ENCODE measurements around the gene GPRIN3.
"Not testable (repeated sequence)": the region's sequence is repeated elsewhere in the genome, so short reads cannot be mapped to it uniquely, and the experiment has no call there.

Gene GPRIN3

DNA sequence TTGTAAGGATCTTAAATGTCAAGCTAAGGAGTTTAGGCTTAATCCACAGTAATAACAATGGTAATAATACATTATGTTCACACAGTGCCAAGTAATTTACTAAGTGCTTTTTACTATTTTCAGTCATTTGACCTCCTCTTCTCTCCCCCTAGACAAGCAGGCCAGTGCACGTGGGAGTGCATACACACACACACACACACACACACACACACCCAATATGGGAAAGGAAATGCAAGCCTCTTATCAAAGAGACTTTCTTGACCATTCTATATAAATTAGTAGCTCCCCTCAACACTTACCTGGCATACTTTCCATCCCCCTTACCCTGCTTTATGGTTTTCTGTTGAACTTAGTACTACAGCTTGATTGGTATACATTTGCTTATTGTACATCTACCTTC, 3.8 kb upstream of the GPRIN3 start:
- DNase-seq (ENCODE audit: low spot score) = no peak

DNA sequence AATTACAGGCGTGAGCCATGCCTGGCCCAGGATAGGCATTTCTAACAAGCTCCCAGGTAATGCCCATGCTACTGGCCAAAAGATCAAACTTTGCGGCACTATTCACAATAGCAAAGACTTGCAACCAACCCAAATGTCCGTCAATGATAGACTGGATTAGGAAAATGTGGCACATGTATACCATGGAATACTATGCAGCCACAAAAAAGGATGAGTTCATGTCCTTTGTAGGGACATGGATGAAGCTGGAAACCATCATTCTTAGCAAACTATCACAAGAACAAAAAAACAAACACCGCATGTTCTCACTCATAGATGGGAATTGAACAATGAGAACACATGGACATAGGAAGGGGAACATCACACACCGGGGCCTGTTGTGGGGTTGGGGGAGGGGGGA, 1.6 kb upstream of the GPRIN3 start:
- not testable (repeated sequence) for DNase-seq (ENCODE audit: low spot score)

DNA sequence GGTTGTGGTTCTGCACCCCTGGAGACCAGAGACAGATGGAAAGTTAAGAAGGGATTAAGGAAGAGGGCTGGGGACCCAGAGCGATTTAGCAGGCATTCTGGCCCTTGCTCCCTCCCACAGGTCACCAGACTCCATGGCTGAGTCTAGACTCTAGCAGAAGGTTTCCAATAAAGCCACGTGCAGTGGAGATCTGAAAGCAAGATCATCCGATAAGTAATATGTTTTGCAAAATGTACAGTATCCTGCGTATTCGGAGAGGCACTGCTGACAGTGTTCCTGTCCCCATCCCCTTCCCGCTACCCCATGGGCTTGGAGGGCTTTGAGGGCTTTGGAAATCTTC, 531 bp upstream of the GPRIN3 start:
- DNase-seq (ENCODE audit: low spot score) = no peak

DNA sequence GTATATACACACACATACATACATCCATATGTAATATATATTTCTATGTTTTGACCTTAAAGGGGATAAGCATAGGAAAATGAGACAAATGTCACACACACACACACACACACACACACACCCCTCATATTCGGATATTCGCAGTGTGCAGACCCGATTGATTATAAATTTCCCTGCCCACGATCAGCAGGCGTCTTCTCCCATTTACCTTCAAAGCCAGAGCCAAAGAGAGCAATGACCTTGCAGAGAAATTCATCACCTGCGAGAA, 488 bp downstream of the GPRIN3 start:
- DNase-seq (ENCODE audit: low spot score) = no peak

DNA sequence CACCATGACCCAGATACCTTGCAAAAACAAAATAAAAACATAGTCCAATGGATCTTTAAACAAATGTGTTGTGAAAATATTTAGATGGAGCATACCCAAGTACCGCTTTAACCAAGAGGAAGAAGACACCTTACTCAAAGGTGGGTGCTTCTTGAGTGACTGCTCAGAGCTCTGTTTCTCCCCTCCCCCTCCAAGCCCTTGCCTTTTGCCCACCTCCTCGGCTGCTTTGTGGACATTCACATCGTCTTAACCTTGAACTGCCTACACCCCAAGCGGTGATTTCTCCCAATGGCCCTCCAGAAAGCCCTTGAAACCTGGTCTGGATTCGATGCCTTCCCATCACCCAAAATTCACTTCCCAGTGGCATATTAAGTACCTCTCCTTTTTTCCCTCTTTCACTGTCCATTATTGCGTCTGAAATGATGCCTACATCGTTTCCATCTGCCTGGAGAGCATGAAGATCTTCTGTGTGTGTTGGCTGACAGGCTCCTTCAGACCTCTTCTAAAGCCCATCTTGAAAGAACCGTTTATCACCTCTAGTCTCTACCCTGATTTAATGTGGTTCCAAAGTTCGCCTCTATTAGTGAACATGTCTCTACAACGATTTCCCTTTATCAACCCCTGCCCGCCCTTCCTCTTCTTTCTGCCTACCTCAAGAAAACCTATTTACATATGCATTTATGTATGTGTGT, 968 bp downstream of the GPRIN3 start:
- no peak for DNase-seq (ENCODE audit: low spot score)

DNA sequence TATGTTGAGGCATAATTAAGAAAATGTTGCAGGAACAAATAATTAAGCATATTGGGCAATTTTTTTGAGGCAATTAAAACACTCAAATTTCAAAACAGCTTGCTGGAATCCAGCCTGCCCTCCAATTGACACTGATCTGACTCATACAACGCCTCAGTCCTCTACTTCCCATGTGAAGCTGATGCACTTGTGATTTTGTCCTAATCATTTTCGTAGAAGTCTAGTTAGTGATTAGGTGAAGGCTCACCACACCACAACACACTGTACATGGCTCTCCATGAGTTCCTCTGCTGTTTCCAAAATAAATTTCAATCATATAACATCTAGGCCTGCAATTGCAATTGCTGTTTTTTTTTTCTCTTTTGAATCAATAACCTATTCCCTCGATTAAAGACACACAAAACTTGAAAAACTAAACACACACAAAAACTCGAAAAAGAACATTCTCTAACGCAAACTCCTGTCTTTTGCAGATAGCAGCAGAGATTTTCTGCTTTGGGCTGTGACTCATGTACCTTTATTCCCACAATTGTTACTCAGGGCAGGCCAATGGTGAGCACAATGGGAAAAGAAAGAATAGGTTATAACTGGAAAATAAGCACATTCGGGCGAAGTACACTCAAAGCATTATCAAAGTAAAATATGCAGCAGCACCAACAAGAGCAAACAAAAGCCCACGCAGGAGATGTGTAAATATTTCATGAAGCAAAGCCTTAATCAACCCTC, 1.7 kb downstream of the GPRIN3 start:
- DNase-seq (ENCODE audit: low spot score) = peak; percentile 81

DNA sequence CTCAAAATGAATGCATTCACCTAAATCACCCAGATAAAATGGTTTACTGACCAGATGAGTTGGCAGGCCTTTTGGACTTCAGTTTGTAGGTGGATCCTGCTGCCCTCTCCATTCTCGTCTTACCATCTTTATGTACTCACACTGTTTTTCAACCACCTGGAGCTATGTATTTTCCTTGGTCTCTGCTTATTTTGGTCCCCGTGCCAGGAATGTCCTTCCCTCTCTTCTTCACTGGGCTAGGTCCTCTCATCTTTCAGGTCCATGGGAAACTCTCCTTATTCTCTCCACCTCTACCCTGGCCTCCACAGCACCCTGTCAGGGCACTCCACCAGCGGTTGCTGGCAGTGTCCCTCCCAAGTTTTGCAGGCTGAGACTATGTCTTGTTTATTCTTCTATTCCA, 2.6 kb downstream of the GPRIN3 start:
- DNase-seq (ENCODE audit: low spot score) = no peak

DNA sequence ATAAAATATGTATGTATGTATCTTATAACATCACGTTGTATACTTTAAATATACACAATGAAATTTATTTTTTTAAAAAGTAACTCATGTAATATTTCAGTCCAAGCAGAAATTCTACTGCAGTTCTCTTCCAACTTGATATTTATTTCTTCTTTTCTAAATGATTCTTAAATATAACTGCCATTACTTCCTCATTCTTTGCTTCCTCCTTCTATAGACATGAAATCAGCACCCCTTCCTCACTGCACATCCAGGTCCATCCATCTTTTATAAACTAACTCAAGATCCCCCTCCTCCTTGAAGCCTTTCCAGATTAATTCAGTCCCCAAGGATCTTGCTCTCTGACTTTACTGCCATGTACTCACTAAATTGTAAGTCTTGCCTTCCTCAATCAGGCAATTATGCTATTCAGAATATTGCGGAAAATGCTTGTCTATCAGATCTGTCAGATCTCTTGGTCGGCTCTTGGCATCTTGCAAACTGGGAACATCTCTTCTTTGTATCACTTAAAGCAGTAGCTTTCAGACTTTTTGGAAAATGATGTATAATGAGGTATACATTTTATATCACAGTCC, 3.7 kb downstream of the GPRIN3 start:
- no peak for DNase-seq (ENCODE audit: low spot score)

DNA sequence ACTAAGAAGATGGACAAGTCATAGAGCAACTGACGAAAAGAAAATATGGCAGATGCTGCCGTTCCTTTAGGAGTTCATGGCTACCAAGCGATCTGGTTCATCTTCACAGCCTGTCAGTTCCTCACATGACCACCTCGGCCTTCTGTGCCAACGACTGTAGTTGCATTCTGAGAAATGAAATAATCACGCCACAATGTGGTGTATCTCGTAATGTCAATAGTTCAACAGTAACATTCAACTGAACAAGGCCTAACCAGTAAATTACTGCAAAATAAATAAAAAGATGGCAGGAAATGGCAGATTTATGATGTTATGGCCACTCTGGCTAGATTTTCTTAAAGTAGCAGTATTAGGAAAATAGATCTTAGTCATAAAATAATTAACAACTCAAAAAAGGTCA, 4.4 kb downstream of the GPRIN3 start:
- DNase-seq (ENCODE audit: low spot score) = no peak

DNA sequence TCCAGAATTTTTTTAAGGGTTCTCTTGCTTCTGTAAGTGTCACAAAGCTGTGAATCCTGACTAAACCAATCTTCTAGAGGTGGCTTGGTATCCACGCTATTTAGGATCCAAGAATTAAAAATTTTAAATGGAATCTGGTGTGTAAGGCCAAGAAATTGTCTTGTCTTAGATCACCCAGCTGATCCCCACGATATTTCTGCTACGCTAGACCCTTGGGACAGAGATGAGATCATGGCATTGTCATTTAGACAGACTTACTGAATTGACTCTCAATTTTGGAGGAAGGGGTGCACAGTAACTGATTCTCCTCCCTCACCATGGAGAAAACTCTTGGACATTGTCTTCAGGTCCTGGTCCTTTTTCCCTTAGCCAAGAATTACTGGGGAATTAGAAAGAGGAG, 5.7 kb downstream of the GPRIN3 start:
- no peak for DNase-seq (ENCODE audit: low spot score)

DNA sequence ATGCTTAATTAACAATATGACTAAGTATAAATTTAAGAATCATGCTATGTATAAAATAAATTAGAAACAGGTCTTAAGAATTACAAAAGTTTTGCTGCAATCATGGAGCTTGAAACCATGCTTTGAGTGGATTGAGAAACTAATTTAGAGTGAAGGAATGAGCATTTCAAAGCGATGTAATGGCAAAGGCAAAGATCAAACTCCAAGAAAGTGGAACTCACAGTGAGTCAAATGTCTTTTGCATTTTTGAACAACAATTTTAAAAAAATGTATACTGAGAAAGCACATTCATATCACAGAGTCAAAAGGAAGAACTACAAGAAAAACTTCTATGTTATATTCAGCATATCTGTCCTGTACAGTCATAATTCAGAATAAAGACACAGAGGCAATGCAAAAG, 6.6 kb downstream of the GPRIN3 start:
- no peak for DNase-seq (ENCODE audit: low spot score)

DNA sequence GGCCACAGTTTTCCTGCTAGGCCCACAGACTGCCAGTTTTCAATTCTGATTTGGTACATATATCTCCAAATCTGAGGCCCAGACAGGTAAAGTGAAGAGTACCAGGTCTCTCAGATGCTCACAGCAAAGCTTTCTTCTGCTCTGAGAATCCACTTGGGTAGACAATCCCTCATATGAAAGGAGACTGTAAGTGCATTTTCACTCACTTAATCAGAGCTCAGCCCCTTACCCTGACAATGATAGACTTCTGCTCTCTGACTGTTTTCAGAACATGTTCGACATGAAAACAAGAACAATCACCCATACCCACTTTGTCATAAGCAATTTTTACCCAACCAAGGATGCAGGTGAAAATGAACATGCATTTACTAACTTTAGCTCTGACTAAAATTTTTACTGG, 7.1 kb downstream of the GPRIN3 start:
- DNase-seq (ENCODE audit: low spot score) = no peak

DNA sequence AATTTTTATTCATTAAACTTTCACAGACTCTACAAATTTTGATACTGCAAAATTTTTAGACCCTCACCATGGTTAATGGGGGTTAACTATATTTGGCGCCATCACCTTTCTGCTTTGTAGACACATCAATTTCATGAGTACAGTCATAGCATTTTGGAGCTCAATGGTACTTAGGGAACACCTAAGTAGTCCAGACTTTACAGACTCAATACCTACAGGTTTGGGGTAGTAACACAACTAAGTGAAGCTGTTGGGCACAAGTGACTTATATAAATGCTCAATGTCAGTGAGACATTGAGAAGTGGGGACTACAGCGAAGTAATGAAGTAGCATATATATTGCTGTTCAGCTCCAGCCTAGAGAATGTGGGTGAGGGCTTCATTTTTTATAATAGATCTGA, 7.5 kb downstream of the GPRIN3 start:
- no peak for DNase-seq (ENCODE audit: low spot score)

DNA sequence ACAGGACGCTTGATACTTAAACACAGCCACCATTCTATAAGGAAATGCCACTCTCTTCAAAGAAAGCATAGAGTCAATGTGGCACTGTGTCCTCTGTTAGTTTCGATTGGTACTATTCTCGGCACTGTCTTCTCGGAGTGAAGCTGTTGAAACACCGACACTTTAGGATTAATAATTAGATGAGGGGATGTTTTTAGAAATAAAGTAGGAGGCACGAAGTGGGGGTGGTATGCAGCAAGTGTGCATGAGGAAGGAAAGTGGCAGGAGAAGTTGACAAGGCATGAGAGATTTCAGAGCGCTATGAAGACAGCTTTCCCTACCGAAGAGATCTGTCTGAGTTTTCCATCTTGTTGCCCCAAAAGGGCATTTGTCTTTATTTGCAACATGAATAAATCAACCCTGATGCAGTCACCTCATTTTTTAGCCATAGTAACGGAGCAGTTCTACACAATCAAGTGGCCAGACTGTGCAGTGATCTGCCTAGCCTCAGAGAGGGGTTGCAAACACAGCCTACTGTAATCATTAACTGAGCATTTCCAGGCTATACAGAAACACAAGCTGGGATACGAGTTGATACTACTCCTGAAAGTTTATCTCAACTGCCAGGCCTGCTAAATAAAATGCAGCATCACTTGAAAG, 8.3 kb downstream of the GPRIN3 start:
- peak; percentile 54 for DNase-seq (ENCODE audit: low spot score)

DNA sequence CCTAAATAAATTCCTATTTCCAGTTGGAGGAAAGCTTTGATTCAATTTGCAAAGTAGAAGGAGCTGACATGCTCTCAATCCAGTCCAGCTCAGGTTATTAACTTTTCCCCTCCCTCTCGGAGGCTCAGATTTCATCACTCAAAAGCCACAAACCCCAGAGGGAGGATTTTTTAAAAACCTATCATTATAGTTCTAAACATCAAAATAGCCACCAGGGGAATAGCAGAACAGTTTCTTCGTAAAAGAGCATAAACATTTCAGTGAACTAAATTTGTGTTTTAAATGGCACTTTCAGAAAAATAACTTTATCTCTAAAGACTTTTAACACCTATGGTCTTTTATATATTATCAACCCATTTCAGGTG, 8.8 kb downstream of the GPRIN3 start:
- peak; percentile 36 for DNase-seq (ENCODE audit: low spot score)

DNA sequence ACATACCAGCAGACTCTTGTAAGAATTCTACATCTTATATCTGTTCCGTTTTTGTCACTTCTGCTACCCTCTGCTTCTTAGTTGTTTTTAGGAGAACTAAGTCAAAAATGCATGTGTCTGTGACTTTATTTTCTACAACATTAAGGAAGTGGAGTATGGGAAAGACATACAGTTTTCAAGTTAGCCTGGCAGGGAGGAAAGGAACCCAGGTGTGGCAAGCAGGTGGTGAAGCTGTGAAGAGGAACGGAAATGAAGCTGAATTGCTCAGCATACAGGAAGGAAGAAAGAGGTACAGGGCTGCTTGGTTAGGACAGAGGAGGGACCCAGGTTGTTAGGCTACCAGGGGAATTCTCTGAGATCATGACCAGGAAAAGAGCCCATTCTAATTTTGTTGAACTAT, 9.4 kb downstream of the GPRIN3 start:
- DNase-seq (ENCODE audit: low spot score) = peak; percentile 47

DNA sequence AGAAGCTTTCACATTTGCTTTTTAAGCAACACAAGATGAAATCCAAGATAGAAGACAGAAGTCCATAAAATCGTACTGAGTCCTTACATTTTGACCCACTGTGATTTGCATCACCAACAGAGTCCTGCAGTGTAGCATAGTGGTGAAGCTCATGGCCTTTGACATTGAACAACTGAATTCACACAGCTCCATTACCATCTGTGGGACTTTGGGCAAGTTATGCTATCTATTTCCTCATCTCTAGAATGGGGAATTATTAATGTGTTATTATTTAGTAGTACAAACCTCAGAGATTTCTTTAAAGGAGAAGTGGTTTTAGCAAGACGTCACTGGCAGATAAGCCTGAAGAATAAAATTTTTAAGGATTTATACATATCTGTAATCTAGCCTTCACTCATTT, 10.7 kb downstream of the GPRIN3 start:
- no peak for DNase-seq (ENCODE audit: low spot score)

DNA sequence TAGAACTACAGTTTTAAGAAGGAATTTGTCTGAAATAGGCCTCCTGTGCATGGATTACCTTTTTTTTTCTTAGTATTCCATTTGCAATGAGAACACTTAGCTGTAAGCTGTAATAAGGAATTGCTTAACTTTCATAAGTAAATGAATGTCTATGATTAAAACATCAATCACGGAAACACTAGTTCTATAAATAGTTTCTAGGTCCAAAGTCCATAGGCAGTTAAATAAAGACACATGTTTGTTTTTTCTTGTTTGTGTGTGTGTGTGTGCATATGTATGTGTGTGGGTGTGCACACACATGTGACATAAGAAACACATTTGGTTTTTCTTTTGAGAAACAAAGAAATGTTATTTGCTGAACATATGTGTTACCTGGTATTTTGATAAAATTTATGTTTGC, 11.2 kb downstream of the GPRIN3 start:
- DNase-seq (ENCODE audit: low spot score) = no peak

DNA sequence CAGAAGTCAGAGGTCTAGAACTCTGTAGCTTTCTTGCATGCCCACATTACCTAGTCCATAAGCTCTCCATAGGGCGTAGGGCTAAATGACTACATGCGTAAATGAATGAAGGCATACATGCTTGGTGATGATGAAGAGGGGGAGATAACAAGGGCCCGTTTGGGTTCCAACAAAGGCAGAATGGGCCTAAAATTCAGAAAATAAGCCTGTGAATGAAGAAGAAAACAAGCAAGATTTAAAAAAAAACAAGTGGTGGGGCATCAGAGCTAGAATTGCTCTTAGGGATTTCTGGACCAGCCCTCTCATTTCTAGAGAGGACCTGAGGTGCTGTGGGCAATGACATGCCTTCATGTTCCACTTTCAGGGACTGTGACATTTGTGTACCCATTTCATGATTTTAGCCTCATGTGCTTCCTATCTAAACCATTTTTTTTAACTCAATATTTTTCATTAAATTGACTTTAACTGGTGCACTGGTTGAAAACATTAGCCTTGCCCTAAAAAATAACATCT, 12.1 kb downstream of the GPRIN3 start:
- DNase-seq (ENCODE audit: low spot score) = no peak

DNA sequence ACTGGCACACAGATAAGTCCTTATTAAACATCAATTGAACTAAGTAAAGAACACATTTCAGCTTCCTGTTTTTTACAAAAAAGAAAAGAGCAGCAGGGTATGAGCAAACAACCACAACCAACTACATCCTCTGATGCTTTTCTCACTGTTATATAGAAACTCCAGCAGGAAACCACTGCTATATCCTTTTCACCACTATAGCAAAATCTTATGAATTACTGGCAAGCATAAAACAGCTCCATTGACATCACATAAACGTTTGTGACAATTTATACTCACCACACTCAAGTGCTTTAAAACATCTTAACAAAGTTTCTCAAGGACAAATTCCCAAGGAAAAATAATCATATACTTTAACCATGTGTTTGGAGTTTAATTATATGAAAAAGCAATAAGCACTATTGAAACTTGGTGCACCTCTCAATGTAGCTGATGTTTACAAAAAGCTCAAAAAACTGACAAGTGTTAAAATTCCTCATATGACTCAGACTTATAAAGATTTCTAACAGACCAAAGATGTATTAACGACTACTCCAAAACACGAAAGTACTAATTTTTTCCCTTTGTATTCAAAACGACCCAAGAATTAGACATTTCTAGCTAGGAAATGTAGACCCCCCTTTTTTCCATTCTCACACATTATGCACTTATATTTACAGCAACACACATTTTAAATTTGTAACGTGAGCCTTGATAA, 12.9 kb downstream of the GPRIN3 start:
- no peak for DNase-seq (ENCODE audit: low spot score)

DNA sequence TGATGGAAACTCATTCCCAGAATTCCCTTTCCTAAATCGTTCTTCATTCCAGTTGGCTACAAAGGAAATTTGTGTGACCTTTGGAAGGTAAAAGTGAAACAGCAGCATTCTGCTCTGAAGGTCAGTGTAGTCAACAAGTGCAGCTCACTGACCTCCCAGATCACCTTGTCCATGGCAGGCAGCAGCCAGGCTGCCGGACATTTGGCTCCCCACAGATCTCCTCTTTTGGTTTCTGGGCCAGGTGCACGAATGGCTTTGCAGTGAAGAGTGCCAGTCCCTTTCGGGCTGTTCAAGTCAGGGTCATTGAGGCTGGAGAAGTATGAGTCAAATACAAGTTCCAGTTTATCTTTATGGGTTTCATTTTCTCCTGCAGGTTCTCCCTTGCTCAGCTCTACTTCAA, 14.3 kb downstream of the GPRIN3 start:
- no peak for DNase-seq (ENCODE audit: low spot score)

DNA sequence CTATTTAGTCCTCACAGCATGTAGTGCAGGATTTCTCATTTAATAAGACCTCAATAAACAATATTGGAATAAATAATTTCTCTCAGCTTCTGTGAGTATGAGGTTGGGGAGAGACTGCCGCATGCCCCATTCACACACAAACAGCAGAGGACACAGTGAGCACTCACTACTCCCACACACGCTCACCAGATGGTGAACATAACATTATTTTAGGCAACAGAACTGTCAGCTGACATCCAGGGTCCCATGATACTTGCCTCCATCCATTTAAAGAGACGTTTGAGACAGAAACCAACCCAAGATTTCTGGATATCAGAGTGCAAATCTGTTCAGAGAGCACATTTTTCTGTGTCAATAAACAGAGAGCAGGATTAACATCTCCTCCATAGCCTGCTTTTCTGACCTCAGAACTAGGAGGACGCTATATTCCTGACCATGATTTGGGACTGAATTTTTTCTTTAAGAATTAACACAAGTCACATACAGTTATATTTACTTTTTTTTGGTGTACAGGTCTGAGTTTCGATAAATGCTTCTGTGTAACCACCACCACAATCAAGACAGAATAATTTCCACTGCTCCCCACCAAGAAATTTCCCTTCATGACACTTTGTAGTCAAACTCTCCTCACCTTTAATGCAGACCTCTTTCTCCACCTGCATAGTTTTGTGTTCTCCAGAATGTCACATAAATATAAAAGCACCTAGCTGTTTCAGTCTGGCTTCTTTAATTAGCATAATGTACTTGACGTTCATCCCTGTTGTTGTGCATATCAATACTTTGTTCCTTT, 16.7 kb downstream of the GPRIN3 start:
- no peak for DNase-seq (ENCODE audit: low spot score)
